Mesodermal cell (in vitro differentiated cells): ENCODE results near the gene SERPINA1.

Experiments
- H3K27ac ChIP-seq: 2 replicates; pipeline ENCODE4 v1.7.0; 2013; ENCODE audit warnings: mild to moderate bottlenecking, low read depth, low read length, moderate library complexity; ENCODE audit not compliant: severe bottlenecking
- H3K36me3 ChIP-seq: 2 replicates; pipeline ENCODE4 v1.7.1; 2013; ENCODE audit warnings: mild to moderate bottlenecking, low read length, moderate library complexity; ENCODE audit not compliant: control insufficient read depth, insufficient read depth
- H3K4me1 ChIP-seq: one replicate; pipeline ENCODE4 v1.7.1; 2013; ENCODE audit warnings: mild to moderate bottlenecking, low read length; ENCODE audit not compliant: insufficient read depth, control insufficient read depth, poor library complexity, severe bottlenecking
- H3K4me3 ChIP-seq: 2 replicates; pipeline ENCODE4 v1.7.0; 2013; ENCODE audit warnings: low read length, control low read depth, mild to moderate bottlenecking; ENCODE audit not compliant: insufficient read depth, poor library complexity, severe bottlenecking; ENCODE audit errors: extremely low read depth
- H3K9me3 ChIP-seq: 2 replicates; pipeline ENCODE4 v1.7.1; 2013; ENCODE audit warnings: mild to moderate bottlenecking, low read length, moderate library complexity; ENCODE audit not compliant: control insufficient read depth
- WGBS, 2 experiments: methylation state at CpG; one replicate each; pipeline ENCODE4 v1.1.5; 2013; ENCODE audit warnings: missing lambda C conversion rate in 2 of 2; ENCODE audit not compliant: insufficient coverage in 2 of 2; 5-methylcytosine and 5-hydroxymethylcytosine counted together

SERPINA1 gene

GRCh38 chr14:94367347-94368242 lies 20.8 kb downstream of the SERPINA1 start:
- Histone ChIP-seq H3K4me3 (no peak overlapping the region), H3K9me3 (no peaks in the 10 kb centered on the region), H3K27ac (no peak overlapping the region), H3K36me3 (no peaks in the 10 kb centered on the region), H3K4me1 (no peaks in the 10 kb centered on the region)
- 81 to 89% methylated on average over 8 to 10 of the region's 12 CpGs for WGBS, 2 experiments

DNA sequence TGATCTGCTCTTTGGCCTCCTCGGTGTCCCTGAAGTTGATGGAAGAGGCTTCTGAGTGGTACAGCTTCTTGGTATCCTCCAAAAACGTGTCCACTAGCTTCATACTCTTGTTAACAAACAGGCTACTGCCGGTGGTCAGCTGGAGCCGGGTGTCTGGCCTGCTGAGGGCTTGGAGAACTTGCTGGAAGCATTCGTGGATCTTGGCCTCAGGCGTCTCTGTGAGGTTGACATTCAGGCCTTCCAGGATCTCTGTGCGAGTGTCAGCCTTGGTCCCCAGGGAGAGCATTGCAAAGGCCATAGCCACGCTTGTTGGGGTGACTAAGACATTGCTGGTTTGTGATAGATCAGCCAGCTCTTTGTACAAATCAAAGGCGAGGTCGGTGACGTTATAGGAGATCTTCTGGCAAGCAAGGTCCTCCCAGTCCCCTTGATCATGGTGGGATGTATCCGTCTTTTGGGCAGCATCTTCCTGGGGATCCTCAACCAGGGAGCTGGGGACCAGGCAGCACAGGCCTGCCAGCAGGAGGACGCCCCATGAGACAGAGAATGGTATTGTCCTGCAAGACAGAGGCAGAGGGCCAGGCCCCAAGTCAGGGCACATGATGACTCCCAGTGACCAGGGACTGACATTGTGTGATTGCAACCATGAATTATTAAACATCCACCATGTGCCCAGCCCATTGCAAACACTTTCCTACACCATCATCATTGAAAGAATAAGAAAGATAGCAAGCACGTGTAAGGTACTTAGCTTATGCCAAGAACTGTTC lies 22.1 kb downstream of the SERPINA1 start, which contains the start of gene SERPINA2:
Gene SERPINA2 (minus strand): TSS at position 553 of the 770 bp plus-strand sequence.
- Histone ChIP-seq H3K9me3 (no peaks in the 10 kb centered on the region), H3K36me3 (no peaks in the 10 kb centered on the region), H3K27ac (no peak within 1 kb of the TSS), H3K4me3 (no peak within 1 kb of the TSS), H3K4me1 (no peaks in the 10 kb centered on the region)
- WGBS, 2 experiments: 92% methylated on average over 11 to 12 of the region's 14 CpGs

DNA sequence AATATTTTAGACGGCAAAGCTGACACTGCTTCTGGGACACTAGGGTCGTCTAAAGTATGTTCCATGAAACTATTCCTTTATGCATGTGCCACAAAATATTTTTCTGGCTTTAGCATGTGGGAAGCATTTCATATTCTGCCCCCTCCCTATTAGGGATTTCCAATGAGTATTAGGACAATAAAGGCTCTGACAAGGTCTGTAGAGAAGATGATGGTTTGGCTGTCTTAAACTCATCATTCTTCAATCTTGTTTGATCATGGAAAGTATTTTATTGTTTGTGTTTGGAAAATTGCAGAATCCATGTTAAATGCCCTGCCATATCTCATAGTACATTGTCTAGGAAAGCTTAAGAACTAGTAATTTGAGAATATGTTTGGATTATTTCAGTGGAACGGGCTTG lies 22.8 kb downstream of the SERPINA1 start:
- Histone ChIP-seq H3K36me3 (no peaks in the 10 kb centered on the region), H3K27ac (no peak overlapping the region), H3K4me1 (no peaks in the 10 kb centered on the region), H3K4me3 (no peak overlapping the region), H3K9me3 (no peaks in the 10 kb centered on the region)
- WGBS, 2 experiments: 92 to 98% methylated on average over 2 to 3 of the region's 3 CpGs

GRCh38 chr14:94364964-94365363 lies 23.4 kb downstream of the SERPINA1 start:
- H3K9me3 ChIP-seq: no peaks in the 10 kb centered on the region
- no peaks in the 10 kb centered on the region for H3K4me1 ChIP-seq
- H3K4me3 ChIP-seq: no peak overlapping the region
- no peaks in the 10 kb centered on the region for H3K36me3 ChIP-seq
- H3K27ac ChIP-seq: no peak overlapping the region
- WGBS, 2 experiments: 65 to 74% methylated on average over 5 of the region's 5 CpGs

DNA sequence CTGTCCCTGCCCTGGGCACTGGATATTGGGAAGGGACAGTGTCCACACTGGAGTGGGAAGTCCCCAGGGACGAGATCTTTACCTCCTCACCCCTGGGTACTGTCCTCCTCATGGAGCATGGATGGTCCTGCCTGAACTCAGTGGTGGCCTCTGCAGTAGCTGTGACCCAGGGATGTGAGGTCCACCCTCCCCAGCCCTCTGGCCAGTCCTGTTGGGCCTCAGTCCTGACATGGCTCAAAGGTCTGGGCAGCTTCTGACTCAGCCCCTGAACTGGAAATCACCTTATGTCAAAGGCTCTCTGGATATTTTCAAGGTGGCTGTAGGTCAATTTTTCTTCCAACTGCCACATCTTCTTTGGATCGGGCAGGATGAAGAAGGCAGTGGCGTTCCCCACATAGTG lies 24.4 kb downstream of the SERPINA1 start:
- Histone ChIP-seq H3K4me3 (no peak overlapping the region), H3K36me3 (no peaks in the 10 kb centered on the region), H3K27ac (no peak overlapping the region), H3K9me3 (no peaks in the 10 kb centered on the region), H3K4me1 (no peaks in the 10 kb centered on the region)
- 80 to 86% methylated on average over 1 to 2 of the region's 3 CpGs for WGBS, 2 experiments

- WGBS, 2 experiments: 81 to 82% methylated on average over 11 to 12 of the region's 12 CpGs
- no peaks in the 10 kb centered on the region for H3K36me3 ChIP-seq
- H3K4me3 ChIP-seq: no peak overlapping the region
- H3K4me1 ChIP-seq: no peaks in the 10 kb centered on the region
- H3K27ac ChIP-seq: no peak overlapping the region
- H3K9me3 ChIP-seq: no peaks in the 10 kb centered on the region
Measured at GRCh38 chr14:94363151-94363624, 25.2 kb downstream of the SERPINA1 start.

- Histone ChIP-seq H3K9me3 (no peaks in the 10 kb centered on the region), H3K36me3 (no peaks in the 10 kb centered on the region), H3K27ac (no peak overlapping the region), H3K4me3 (no peak overlapping the region), H3K4me1 (no peaks in the 10 kb centered on the region)
- WGBS, 2 experiments: 91% methylated on average over 4 to 5 of the region's 8 CpGs
Measured at GRCh38 chr14:94362614-94363133, 25.7 kb downstream of the SERPINA1 start.

- Histone ChIP-seq H3K4me3 (no peak overlapping the region), H3K4me1 (no peaks in the 10 kb centered on the region), H3K27ac (no peak overlapping the region), H3K9me3 (no peaks in the 10 kb centered on the region), H3K36me3 (no peaks in the 10 kb centered on the region)
- 100% methylated on average over 2 of the region's 7 CpGs; no CpG with 5 or more reads in 1 of the 2 experiments for WGBS, 2 experiments
Measured at GRCh38 chr14:94361682-94362081, 26.7 kb downstream of the SERPINA1 start.

- Histone ChIP-seq H3K9me3 (no peaks in the 10 kb centered on the region), H3K27ac (no peak overlapping the region), H3K36me3 (no peaks in the 10 kb centered on the region), H3K4me1 (no peaks in the 10 kb centered on the region), H3K4me3 (no peak overlapping the region)
- 78 to 83% methylated on average over 1 to 2 of the region's 7 CpGs for WGBS, 2 experiments
Measured at GRCh38 chr14:94360945-94361565, 27.3 kb downstream of the SERPINA1 start.

- Histone ChIP-seq H3K9me3 (no peaks in the 10 kb centered on the region), H3K4me3 (no peak overlapping the region), H3K27ac (no peak overlapping the region), H3K4me1 (no peaks in the 10 kb centered on the region), H3K36me3 (no peaks in the 10 kb centered on the region)
- no CpG with 5 or more reads among the region's 1 CpG for WGBS, 2 experiments
Measured at GRCh38 chr14:94357166-94357565, 31.2 kb downstream of the SERPINA1 start.
